GM23338 (cell line): Measurements from ENCODE around the gene NKAIN2. TPM values are rescaled to one million over a fixed set of nuclear protein-coding genes. Genes with fewer than 3 reads are reported as not detected.

Source experiments
- ATAC-seq: fragments of 200-7000 bp; cut with Tn5 transposase; 3 replicates; pipeline ENCODE4 v1.9.1; 2020
- DNase-seq: peaks from one replicate; pipeline ENCODE4 v3.0.0-alpha.2; 2015; ENCODE audit warnings: low spot score
- H2AFZ ChIP-seq: fragments of 200-600 bp; sonication (generic); 2 replicates; pipeline ENCODE4 v1.8.0; 2016; ENCODE audit warnings: antibody characterized with exemption, mild to moderate bottlenecking, moderate library complexity
- H3F3A ChIP-seq: fragments of 200-600 bp; sonication (generic); replicated peaks from 2 replicates; pipeline ENCODE4 v1.8.0; 2017; ENCODE audit warnings: antibody characterized with exemption, mixed run types, low read depth
- H3K27ac ChIP-seq: fragments of 200-600 bp; sonication (generic); 2 replicates; pipeline ENCODE4 v1.6.1; 2016; ENCODE audit warnings: low read depth
- H3K27me3 ChIP-seq: fragments of 200-600 bp; sonication (generic); 2 replicates; pipeline ENCODE4 v1.8.0; 2016; ENCODE audit warnings: mild to moderate bottlenecking, mixed run types, moderate library complexity; ENCODE audit not compliant: insufficient read depth
- H3K36me3 ChIP-seq: fragments of 200-600 bp; sonication (generic); 2 replicates; pipeline ENCODE4 v1.8.0; 2016; ENCODE audit warnings: mild to moderate bottlenecking; ENCODE audit not compliant: insufficient read depth
- H3K4me1 ChIP-seq: fragments of 200-600 bp; sonication (generic); 2 replicates; pipeline ENCODE4 v1.8.0; 2016; ENCODE audit warnings: mild to moderate bottlenecking, moderate library complexity; ENCODE audit not compliant: insufficient read depth
- H3K4me2 ChIP-seq: fragments of 200-600 bp; sonication (generic); 2 replicates; pipeline ENCODE4 v1.7.1; 2017; ENCODE audit warnings: mixed run types
- H3K4me3 ChIP-seq: fragments of 200-600 bp; sonication (generic); 2 replicates; pipeline ENCODE4 v1.6.1; 2016; ENCODE audit warnings: mixed run types
- H3K79me2 ChIP-seq: fragments of 200-600 bp; sonication (generic); replicated peaks from 2 replicates; pipeline ENCODE4 v1.8.0; 2017; ENCODE audit warnings: mild to moderate bottlenecking; ENCODE audit not compliant: insufficient read depth
- H3K9me2 ChIP-seq: fragments of 200-600 bp; sonication (generic); 2 replicates; pipeline ENCODE4 v1.8.0; 2017; ENCODE audit not compliant: insufficient read depth
- H4K20me1 ChIP-seq: fragments of 200-600 bp; sonication (generic); replicated peaks from 2 replicates; pipeline ENCODE4 v1.8.0; 2017; ENCODE audit warnings: mild to moderate bottlenecking; ENCODE audit not compliant: insufficient read depth
- H3K27ac Mint-ChIP-seq: 2 replicates; pipeline ENCODE4 v1.8.0; 2020; ENCODE audit warnings: inconsistent platforms, mild to moderate bottlenecking, moderate library complexity, mixed read lengths
- H3K27me3 Mint-ChIP-seq: 3 replicates; pipeline ENCODE4 v1.8.0; 2022; ENCODE audit warnings: low read depth, mild to moderate bottlenecking, moderate library complexity, mixed read lengths, inconsistent platforms; ENCODE audit not compliant: insufficient read depth, poor library complexity
- H3K36me3 Mint-ChIP-seq: 3 replicates; pipeline ENCODE4 v1.8.0; 2021; ENCODE audit warnings: low read depth, mild to moderate bottlenecking, inconsistent platforms, moderate library complexity, mixed read lengths
- H3K4me1 Mint-ChIP-seq: 3 replicates; pipeline ENCODE4 v1.8.0; 2020; ENCODE audit warnings: mild to moderate bottlenecking, inconsistent platforms, mixed read lengths
- H3K4me3 Mint-ChIP-seq: 3 replicates; pipeline ENCODE4 v1.8.0; 2021; ENCODE audit warnings: moderate library complexity, mild to moderate bottlenecking, inconsistent platforms, mixed read lengths
- H3K9me3 Mint-ChIP-seq: 3 replicates; pipeline ENCODE4 v1.8.0; 2020; ENCODE audit warnings: moderate library complexity, mild to moderate bottlenecking, inconsistent platforms, mixed read lengths
- CREB1 ChIP-seq: fragments of 250-450 bp; sonication (Bioruptor Pico); IDR thresholded peaks from 2 replicates; pipeline ENCODE4 v1.5.0; 2020; ENCODE audit warnings: low read depth, mild to moderate bottlenecking, moderate library complexity
- ETS1 ChIP-seq: IDR thresholded peaks from 2 replicates; pipeline ENCODE4 v1.6.1; 2016; ENCODE audit warnings: antibody characterized with exemption
- EZH2 ChIP-seq: fragments of 200-600 bp; sonication (generic); IDR thresholded peaks from one replicate; pipeline ENCODE4 v1.8.0; 2017; ENCODE audit warnings: antibody characterized with exemption, mild to moderate bottlenecking, low read depth; ENCODE audit not compliant: unreplicated experiment
- EZH2phosphoT487 ChIP-seq: fragments of 200-600 bp; sonication (generic); IDR thresholded peaks from one replicate; pipeline ENCODE4 v1.8.1; 2018; ENCODE audit warnings: antibody characterized with exemption; ENCODE audit not compliant: unreplicated experiment
- JUNB ChIP-seq: IDR thresholded peaks from one replicate; pipeline ENCODE4 v1.6.1; 2016; ENCODE audit warnings: antibody characterized with exemption; ENCODE audit not compliant: unreplicated experiment
- NANOG ChIP-seq: IDR thresholded peaks from 2 replicates; pipeline ENCODE4 v1.6.1; 2016; ENCODE audit warnings: antibody characterized with exemption, borderline replicate concordance
- REST ChIP-seq: IDR thresholded peaks from one replicate; pipeline ENCODE4 v1.6.1; 2018; ENCODE audit warnings: antibody characterized with exemption; ENCODE audit not compliant: unreplicated experiment
- STAT1 ChIP-seq: IDR thresholded peaks from one replicate; pipeline ENCODE4 v1.6.1; 2016; ENCODE audit warnings: antibody characterized with exemption; ENCODE audit not compliant: unreplicated experiment
- ZNF114 ChIP-seq: fragments of 250-450 bp; sonication (Bioruptor Pico); IDR thresholded peaks from 2 replicates; pipeline ENCODE4 v1.5.0; 2020; ENCODE audit warnings: mild to moderate bottlenecking, moderate library complexity
- ZNF331 ChIP-seq: fragments of 250-450 bp; sonication (Bioruptor Pico); IDR thresholded peaks from 2 replicates; pipeline ENCODE4 v1.5.0; 2020; ENCODE audit warnings: low read depth, mild to moderate bottlenecking, moderate library complexity
- ZNF462 ChIP-seq: fragments of 250-450 bp; sonication (Bioruptor Pico); IDR thresholded peaks from 2 replicates; pipeline ENCODE4 v1.5.0; 2020; ENCODE audit warnings: mild to moderate bottlenecking, moderate library complexity
- polyA plus RNA-seq: library from polyadenylated mRNA; unstranded; fragments of >200 nt; fragmentation: Nextera tagmentation; extraction: Ambion mirVana; gene quantifications from 2 replicates; pipeline ENCODE4 v1.2.1, GENCODE V29; 2016
- total RNA-seq: library from RNA; depleted of rRNA; stranded (reverse); fragments of >200 nt; shearing (Covaris generic); gene quantifications from 2 replicates; pipeline ENCODE4 v1.2.3, GENCODE V29; 2014
- TF ChIP-seq, protein P1 (sequence below), 2 experiments: fragments of 200-600 bp in 1 of 2; sonication (generic) in 1 of 2; conservative IDR thresholded peaks; 2 replicates each; pipeline versions ENCODE4 v1.5.1 to v1.6.1; 2016 to 2017; ENCODE audit warnings: antibody characterized with exemption in 2 of 2, low read depth in 2 of 2, mild to moderate bottlenecking in 2 of 2, moderate library complexity in 1 of 2

NKAIN2 gene
- total and polyA plus RNA-seq, 2 experiments from 2014 or later = 0.39 to 1.1 TPM

DNA sequence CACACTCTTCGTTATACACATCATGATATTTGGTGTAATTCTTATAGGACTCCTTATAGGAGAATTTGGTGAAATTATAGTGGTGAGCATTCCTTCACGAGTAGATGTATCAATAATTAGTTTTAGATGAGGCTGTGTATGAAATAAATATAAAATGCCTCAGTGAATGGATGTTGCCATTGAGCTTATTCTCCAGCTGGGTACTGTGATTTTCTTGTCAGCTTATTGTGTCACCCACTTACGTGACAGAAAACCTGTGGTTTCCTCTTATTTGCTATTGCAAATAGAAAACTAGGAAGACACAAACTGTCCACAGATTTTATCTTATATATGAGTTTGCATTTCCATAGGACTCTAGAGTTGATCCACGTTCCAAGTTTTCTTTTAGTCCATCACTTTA lies 718.7 kb downstream of the NKAIN2 start (continued):
- no peak for TF ChIP-seq ZNF462 (CRISPR knock-in tag)
- TF ChIP-seq ETS1 = no peak
- TF ChIP-seq NANOG = no peak
- no peak for TF ChIP-seq EZH2phosphoT487

- Mint-ChIP-seq H3K27me3 (no peaks in the 10 kb centered on the region), H3K9me3 (no peaks in the 10 kb centered on the region), H3K4me3 (no peak overlapping the region), H3K27ac (no peak overlapping the region), H3K36me3 (no peaks in the 10 kb centered on the region), H3K4me1 (peaks cover 4% of the 10 kb centered on the region; the same call in 1 of the 3 replicates)
- Histone ChIP-seq H3K9me2 (no peaks in the 10 kb centered on the region), H3K79me2 (no peaks in the 10 kb centered on the region), H3K27me3 (no peaks in the 10 kb centered on the region), H3F3A (no peaks in the 10 kb centered on the region), H3K4me2 (no peak overlapping the region), H4K20me1 (no peaks in the 10 kb centered on the region), H2AFZ (no peak overlapping the region), H3K27ac (no peak overlapping the region), H3K4me1 (no peaks in the 10 kb centered on the region), H3K36me3 (no peaks in the 10 kb centered on the region), H3K4me3 (no peak overlapping the region)
- DNase-seq = no peak
- TF ChIP-seq REST (no peak), ZNF331 (CRISPR knock-in tag) (no peak), CREB1 (no peak), JUNB (no peak), NANOG (no peak), EZH2 (no peak), EZH2phosphoT487 (no peak), STAT1 (no peak), ZNF114 (CRISPR knock-in tag) (no peak)
- TF ChIP-seq, protein P1, sequence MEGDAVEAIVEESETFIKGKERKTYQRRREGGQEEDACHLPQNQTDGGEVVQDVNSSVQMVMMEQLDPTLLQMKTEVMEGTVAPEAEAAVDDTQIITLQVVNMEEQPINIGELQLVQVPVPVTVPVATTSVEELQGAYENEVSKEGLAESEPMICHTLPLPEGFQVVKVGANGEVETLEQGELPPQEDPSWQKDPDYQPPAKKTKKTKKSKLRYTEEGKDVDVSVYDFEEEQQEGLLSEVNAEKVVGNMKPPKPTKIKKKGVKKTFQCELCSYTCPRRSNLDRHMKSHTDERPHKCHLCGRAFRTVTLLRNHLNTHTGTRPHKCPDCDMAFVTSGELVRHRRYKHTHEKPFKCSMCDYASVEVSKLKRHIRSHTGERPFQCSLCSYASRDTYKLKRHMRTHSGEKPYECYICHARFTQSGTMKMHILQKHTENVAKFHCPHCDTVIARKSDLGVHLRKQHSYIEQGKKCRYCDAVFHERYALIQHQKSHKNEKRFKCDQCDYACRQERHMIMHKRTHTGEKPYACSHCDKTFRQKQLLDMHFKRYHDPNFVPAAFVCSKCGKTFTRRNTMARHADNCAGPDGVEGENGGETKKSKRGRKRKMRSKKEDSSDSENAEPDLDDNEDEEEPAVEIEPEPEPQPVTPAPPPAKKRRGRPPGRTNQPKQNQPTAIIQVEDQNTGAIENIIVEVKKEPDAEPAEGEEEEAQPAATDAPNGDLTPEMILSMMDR (conservative IDR thresholded peaks at IDR 0.05; ENCODE audit: low read depth in 2 of 2) = no peak
- ATAC-seq = no peak
Observed at GRCh38 chr6:124524491-124525200, 721.0 kb downstream of the NKAIN2 start.
